HG03460 (cell line): ENCODE data around the gene BNIPL.

Experiments used
- ATAC-seq: cut with Tn5 transposase; IDR thresholded peaks from one replicate; pipeline ENCODE4 v1.9.1; 2021; ENCODE audit not compliant: unreplicated experiment

BNIPL gene

DNA sequence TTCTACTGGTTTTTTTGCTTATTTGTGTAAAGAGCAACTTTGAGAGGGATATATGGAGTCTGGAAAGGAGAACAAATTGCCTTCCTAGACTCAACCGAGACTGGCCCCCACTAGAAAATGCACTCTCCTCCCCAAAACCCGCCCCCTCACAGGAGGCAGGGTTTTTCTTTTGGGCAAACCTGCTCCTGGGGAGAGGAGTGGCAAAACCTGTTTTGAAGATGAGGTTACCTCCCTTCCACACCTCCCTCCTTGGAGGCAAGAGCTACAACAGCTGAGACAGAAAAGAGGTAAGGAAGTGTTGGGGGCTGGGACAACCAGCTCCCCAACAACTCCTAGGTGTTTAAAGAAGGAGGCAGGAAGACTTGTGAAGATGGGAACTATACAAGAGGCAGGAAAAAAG, at the start of gene BNIPL:
TSS of gene BNIPL (plus strand) at position 231 of the 400 bp plus-strand sequence. CDS start at position 371, 140 bp downstream.
- ATAC-seq: no peak

DNA sequence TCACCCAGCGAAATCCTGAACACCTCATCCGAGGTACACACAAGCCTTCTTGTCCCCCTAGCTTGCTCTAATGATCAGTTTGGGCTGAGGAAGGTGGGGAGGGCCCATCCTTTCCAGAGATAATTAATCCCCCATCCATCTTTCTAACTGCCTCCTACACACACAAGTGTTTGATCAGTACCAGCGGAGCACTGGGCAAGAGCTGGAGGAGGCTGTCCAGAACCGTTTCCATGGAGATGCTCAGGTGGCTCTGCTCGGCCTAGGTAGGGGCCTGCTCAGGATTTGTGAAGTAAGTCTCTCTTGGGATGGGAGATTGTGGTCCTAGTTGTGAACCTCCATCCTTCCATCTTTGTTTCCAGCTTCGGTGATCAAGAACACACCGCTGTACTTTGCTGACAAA, 48.5 kb upstream of the BNIPL start:
- no peak for ATAC-seq

DNA sequence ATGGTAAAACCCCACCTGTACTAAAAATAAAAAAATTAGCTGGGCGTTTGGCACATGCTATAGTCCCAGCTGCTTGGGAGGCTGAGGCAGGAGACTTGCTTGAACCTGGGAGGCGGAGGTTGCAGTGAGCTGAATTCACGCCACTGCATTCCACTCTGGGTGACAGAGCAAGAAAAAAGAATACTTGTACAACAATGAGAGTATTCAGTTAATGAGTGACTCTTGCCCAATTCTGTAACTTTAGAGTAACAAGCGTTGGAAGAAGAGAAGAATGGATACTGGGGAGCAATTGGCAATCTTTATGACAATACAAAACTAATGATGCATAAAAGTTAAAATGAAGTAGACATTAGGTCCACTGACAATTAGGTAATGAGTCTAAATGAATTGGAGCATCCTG, 43.8 kb upstream of the BNIPL start:
- no peak for ATAC-seq

DNA sequence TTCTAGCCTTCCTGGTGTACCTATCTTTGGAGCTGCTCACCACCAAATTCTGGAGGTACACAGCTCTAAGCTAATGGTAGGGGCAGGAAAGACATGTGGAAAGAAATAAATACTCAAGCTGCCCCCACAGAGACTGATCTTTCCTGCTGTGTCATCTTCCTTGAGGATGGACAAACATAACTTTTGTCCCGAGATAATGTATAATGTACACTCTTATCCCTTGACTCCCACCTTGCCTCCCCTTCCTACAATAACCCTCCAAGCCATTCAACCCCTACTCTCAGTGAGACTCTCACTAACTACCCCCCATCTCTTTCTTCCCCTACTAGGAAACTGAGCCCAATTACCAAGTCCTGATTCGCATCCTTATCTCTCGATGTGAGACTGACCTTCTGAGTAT, 42.1 kb upstream of the BNIPL start:
- no peak for ATAC-seq

- ATAC-seq: no peak
These were observed 40.9 kb upstream of the BNIPL start for GRCh38 chr1:150995460-150995859.

GRCh38 chr1:150995896-150996295, 40.5 kb upstream of the BNIPL start:
- no peak for ATAC-seq

DNA sequence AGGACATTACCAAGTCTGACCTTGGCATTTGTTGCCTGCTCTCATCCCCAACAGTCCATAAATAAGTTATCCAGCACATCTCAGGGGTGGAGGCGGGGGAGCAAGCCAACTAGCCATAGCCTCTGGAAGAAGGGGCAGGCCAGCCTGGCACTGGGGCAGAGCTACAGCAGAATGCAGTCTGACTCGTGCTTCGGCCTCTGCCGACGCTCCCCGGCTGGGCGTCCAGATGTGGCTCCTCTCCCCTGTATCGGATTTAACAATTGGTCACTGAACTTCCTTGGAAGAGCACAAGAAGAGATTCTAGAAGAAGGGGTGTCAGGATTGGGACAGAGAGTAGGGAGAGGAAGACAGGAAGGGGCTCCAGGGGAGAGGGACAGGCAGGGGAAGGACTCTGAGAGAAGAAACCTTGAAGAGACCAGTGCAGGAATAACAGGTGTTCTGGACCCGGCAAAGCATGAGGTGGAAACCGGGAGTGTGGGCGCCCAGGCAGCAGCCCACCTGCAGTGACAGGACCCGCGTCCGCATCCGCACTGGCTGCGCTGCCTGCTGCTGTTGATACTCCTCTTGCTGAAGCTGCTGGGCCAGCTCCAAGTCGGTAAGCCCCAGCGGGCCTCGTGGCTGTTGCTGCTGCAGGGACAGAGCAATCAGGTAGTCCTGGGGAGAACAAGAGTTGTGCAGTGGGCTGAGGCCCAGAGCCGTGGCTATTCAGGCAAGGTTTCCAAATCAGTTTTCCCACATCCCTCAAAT, 39.1 kb upstream of the BNIPL start:
- ATAC-seq: no peak

- no peak for ATAC-seq
These were observed 38.4 kb upstream of the BNIPL start for GRCh38 chr1:150997949-150998348.

DNA sequence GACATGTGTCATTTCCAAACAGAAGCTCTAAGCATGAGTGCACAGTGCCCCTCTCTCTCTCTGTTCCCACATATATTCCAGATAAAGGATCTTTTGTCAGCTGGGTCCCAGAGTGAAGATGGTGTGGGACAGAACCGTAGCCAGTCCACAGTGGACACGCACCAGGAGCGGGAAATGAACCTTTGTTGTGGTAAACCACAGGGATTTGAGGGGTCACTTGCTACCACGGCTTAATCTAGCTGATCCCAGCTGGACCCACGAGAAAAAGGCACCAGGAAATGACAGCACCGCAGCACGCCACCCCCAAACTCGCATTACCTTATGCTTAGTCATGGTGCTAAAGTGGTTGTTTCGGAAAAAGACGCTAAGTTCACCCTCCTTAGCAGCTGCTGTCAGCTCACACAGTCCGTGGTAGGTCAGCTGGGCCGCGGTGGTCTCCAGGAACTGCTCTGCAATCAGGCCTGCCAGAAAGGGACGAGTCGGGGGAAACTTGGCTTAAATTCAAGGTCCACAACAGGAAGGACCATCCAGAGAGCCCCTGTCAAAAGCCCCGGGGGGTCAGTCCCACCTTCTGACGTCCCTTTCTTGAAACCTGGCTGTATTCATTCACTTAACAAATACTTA, 37.2 kb upstream of the BNIPL start:
- ATAC-seq: no peak

- no peak for ATAC-seq
These were observed 36.5 kb upstream of the BNIPL start for GRCh38 chr1:150999926-151000325.

- no peak for ATAC-seq
These were observed 36.0 kb upstream of the BNIPL start for GRCh38 chr1:151000408-151000807.

- no peak for ATAC-seq
These were observed 34.8 kb upstream of the BNIPL start for GRCh38 chr1:151001602-151002001.

DNA sequence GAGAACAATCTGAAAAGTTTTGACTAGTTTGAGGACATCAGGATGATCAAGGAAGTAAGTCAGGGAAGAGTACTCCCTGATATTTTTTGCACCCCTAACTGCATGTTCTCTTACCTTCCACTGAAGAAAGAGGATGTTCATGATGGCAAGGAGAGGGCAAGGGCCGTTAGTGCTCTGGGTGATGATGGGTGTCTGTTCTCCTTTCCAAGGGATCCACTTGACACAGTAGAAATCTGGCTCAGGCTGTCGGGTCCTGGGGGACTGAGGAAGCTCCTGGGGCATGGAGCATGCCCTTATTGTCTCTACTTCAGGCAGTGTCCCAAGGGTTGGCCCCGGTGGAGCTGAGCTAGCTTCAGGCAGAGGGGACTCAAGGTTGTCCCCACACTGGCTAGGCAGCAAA, 34.3 kb upstream of the BNIPL start:
- ATAC-seq: no peak

- ATAC-seq: no peak
These were observed 33.8 kb upstream of the BNIPL start for GRCh38 chr1:151002611-151003010.

DNA sequence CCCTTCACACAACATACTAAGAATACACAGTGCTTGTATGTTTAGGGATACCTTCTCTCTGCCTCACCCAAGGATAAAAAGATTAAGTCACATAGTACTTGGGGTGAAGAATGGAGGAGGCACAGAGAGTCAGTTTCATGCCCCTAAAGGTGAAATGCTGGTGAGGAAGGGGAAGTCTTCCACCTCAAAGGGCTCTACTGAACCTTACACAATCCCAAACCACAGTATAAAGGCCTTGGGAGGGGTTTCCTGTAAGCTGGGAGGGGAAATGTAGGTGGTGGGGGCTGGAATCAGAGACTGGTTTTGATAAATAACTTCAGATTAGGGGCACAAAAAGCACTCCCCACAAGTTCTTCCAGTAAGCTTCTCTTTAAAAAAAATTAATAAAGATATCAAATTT, 33.2 kb upstream of the BNIPL start:
- ATAC-seq: no peak

DNA sequence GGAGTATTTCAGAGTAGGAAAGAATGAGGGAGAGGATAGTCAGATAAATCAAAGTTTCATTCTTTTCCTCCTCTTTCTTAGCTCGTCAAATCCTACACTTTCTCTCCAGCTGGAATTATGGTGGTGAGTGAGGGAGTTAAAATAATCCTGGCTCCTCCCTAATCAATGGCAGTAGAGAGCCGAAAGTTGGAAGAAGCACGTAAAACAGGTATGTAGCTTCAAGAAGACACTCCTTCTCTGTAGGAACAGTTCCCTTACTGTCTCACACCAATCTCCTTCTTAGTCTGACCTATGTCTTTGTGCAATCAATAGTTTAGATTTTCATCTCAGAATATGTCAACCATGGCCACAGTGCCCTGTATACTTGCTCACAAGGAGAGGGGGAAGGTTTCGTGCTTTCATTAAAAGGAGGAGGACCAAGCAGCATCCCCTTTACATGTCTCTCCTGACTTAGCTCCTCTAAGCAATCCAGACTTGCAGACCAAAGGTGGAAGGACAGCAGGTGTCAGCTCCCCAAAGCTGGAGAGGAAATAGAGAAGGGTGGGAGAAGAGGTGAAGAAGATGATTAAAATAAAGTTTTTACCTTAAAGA, 30.6 kb upstream of the BNIPL start:
- no peak for ATAC-seq

- ATAC-seq: no peak
These were observed 29.9 kb upstream of the BNIPL start, which contains the start of gene MINDY1 for GRCh38 chr1:151006327-151007052. TSS of gene MINDY1 (minus strand) at chr1:151006902. CDS start at chr1:151002617, 4,285 bp downstream.

DNA sequence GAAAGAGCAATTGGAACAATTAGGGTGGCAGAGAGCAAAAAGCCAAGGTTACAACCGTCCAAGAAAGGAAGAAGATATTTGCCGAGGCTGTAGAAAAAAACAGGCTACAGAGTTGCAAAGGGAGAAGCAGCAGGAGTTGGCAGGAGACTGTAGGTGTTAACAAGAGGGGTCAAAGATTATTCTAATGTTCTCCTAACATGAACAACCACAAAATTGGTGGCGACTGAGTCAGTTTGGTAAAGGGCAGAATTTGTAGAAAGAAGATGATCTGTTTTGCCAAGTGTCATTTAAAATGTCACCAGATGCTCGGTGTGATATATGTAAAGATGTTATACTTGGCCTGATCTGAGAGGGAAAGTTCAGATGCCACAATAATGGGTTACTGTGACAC, 28.5 kb upstream of the BNIPL start:
- no peak for ATAC-seq

DNA sequence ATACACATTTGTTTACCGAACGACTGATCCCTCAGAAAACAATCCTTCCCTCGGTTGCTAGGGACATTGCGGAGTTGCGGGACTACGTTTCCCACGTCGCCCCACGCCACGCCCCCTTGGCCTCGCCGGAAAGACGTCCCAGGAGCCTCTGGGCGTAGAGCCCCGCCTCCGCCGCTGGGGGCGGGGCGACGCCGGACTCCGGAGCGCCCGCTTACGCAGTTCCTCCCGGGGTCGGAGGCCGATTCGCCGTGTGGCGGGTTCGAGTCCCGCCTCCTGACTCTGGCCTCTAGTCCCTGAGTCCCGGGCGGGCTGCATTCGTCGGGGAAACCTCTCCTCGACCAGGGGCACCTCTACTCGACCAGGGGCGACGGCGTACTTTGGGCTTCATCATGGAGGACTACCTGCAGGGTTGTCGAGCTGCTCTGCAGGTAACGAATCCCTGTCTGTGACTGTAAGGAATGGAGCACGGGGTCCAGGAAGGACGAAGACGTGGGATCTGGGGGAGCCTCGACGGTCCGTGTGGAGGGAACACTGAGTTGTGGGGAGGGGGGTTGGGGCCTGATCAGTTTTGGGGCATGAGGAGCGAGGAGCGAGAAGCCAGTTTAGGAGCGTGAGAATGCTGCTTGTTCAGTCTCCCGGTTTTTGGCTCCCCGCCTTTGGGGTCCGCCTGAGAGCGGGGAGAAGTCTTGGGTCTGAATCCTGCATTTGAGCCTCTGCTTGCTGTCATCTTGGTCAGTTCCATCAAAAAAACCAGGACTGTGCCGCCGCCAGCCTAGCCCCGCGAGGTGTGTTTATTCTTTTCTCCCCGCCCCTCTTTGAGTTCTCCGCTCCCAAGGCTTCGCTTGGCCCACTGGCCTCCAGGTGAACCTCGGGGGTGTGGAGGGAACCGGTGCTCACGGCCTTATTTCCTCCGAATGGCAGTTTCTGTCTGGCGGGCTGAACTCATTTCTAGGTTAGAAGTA, 27.9 kb upstream of the BNIPL start, which contains the start of gene PRUNE1:
TSS of gene PRUNE1 (plus strand) at position 206 of the 962 bp plus-strand sequence. CDS start at position 390, 184 bp downstream.
- peak; percentile 66 for ATAC-seq

DNA sequence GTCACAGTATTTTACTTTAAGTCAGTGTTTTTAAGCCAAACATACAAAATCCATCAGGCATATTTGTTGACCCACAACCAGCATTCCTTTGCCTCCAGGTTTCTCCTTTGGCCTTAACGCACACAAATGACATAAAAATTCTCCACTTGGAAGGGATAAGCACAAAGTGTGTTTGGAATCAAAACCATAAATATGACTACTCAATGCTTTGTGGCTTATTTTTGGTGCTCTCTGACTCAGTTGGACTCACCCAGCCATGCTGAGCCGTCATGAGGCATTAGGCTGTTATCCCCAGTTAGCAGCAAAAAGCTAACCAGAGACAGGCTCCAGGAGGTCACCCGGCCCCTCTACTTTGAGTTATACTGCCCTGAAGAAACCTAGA, 27.2 kb upstream of the BNIPL start:
- no peak for ATAC-seq
